GM19035 (cell line): ENCODE measurements around the gene NDUFA13.

Experiments used
- ATAC-seq: cut with Tn5 transposase; IDR thresholded peaks from one replicate; pipeline ENCODE4 v1.9.1; 2021; ENCODE audit not compliant: unreplicated experiment

The NDUFA13 gene

GRCh38 chr19:19544954-19545591, 29.0 kb downstream of the NDUFA13 start:
- no peak for ATAC-seq

GRCh38 chr19:19545707-19546106, 29.7 kb downstream of the NDUFA13 start:
- ATAC-seq: no peak

- no peak for ATAC-seq
Measured at GRCh38 chr19:19546751-19547162, 30.7 kb downstream of the NDUFA13 start.

- ATAC-seq: no peak
Measured at GRCh38 chr19:19547674-19548336, 31.8 kb downstream of the NDUFA13 start.

GRCh38 chr19:19548915-19549759, 33.1 kb downstream of the NDUFA13 start:
- ATAC-seq: no peak

GRCh38 chr19:19549804-19550464, 33.9 kb downstream of the NDUFA13 start:
- ATAC-seq: no peak

GRCh38 chr19:19550485-19550929, 34.5 kb downstream of the NDUFA13 start:
- ATAC-seq: no peak

GRCh38 chr19:19550972-19551852, 35.2 kb downstream of the NDUFA13 start:
- ATAC-seq: no peak

GRCh38 chr19:19551853-19552192, 35.8 kb downstream of the NDUFA13 start:
- no peak for ATAC-seq

GRCh38 chr19:19552798-19553197, 36.8 kb downstream of the NDUFA13 start:
- no peak for ATAC-seq

- no peak for ATAC-seq
Measured at GRCh38 chr19:19553670-19554069, 37.6 kb downstream of the NDUFA13 start.

- no peak for ATAC-seq
Measured at GRCh38 chr19:19554074-19555023, 38.3 kb downstream of the NDUFA13 start.

- no peak for ATAC-seq
Measured at GRCh38 chr19:19558055-19558454, 42.0 kb downstream of the NDUFA13 start.

GRCh38 chr19:19558636-19559035, 42.6 kb downstream of the NDUFA13 start:
- ATAC-seq: no peak

GRCh38 chr19:19559931-19560330, 43.9 kb downstream of the NDUFA13 start:
- no peak for ATAC-seq

GRCh38 chr19:19561946-19562664, 46.1 kb downstream of the NDUFA13 start:
- ATAC-seq: no peak

GRCh38 chr19:19562665-19563347, 46.8 kb downstream of the NDUFA13 start:
- no peak for ATAC-seq

GRCh38 chr19:19563348-19563848, 47.4 kb downstream of the NDUFA13 start:
- ATAC-seq: no peak
